Keratinocyte (primary cell): ENCODE data around the gene EIF3L. TPM values are rescaled to one million over a fixed set of nuclear protein-coding genes. Genes with fewer than 3 reads are reported as not detected.

Source experiments
- DNase-seq: peaks from one replicate; pipeline ENCODE4 v3.0.0-alpha.2; 2011; ENCODE audit warnings: low read depth, missing footprints, low spot score
- FAIRE-seq: peaks from 2 replicates; lab custom pipeline; 2011; peaks lifted over from hg19 to GRCh38; lab: Jason Lieb, UNC
- H2AFZ ChIP-seq: 2 replicates; pipeline ENCODE4 v1.6.0; 2012; ENCODE audit warnings: low read length, control low read depth, inconsistent platforms; ENCODE audit not compliant: control insufficient read depth
- H3K27ac ChIP-seq: 2 replicates; pipeline ENCODE4 v1.5.1; 2011; ENCODE audit warnings: low read length; ENCODE audit not compliant: control insufficient read depth, insufficient read depth
- H3K27me3 ChIP-seq: 3 replicates; pipeline ENCODE4 v1.6.0; 2011; ENCODE audit warnings: low read length; ENCODE audit not compliant: control insufficient read depth, insufficient read depth; ENCODE audit errors: extremely low read depth
- H3K36me3 ChIP-seq, 2 experiments: 2 replicates in 1 of 2; 3 replicates in 1 of 2; pipeline ENCODE4 v1.5.1; 2011; ENCODE audit warnings: low read length in 2 of 2, mild to moderate bottlenecking in 1 of 2; ENCODE audit not compliant: control insufficient read depth in 2 of 2, insufficient read depth in 2 of 2; ENCODE audit errors: extremely low read depth in 1 of 2
- H3K4me1 ChIP-seq: 3 replicates; pipeline ENCODE4 v1.5.1; 2011; ENCODE audit warnings: low read length; ENCODE audit not compliant: control insufficient read depth, insufficient read depth; ENCODE audit errors: extremely low read depth
- H3K4me2 ChIP-seq: 3 replicates; pipeline ENCODE4 v1.6.0; 2011; ENCODE audit warnings: low read depth, low read length; ENCODE audit not compliant: control insufficient read depth, insufficient read depth; ENCODE audit errors: extremely low read depth
- H3K4me3 ChIP-seq, 3 experiments: fragments of 200-600 bp in 1 of 3; sonication (generic) in 1 of 3; 2 replicates in 2 of 3; 3 replicates in 1 of 3; pipeline ENCODE4 v1.5.1; 2011 to 2016; ENCODE audit warnings: low read length in 3 of 3, mild to moderate bottlenecking in 3 of 3, control low read depth in 2 of 3, inconsistent platforms in 1 of 3, low read depth in 1 of 3, mixed read lengths in 1 of 3, mixed run types in 1 of 3, moderate library complexity in 1 of 3; ENCODE audit not compliant: control insufficient read depth in 2 of 3, insufficient read depth in 2 of 3; ENCODE audit errors: extremely low read depth in 1 of 3
- H3K79me2 ChIP-seq: 2 replicates; pipeline ENCODE4 v1.6.0; 2012; ENCODE audit warnings: low read length; ENCODE audit not compliant: control insufficient read depth, insufficient read depth
- H3K9ac ChIP-seq: 3 replicates; pipeline ENCODE4 v1.6.0; 2011; ENCODE audit warnings: low read length; ENCODE audit not compliant: control insufficient read depth, insufficient read depth; ENCODE audit errors: extremely low read depth
- H3K9me1 ChIP-seq: 3 replicates; pipeline ENCODE4 v1.6.0; 2011; ENCODE audit warnings: low read length; ENCODE audit not compliant: control insufficient read depth, insufficient read depth; ENCODE audit errors: extremely low read depth
- H3K9me3 ChIP-seq: 2 replicates; pipeline ENCODE4 v1.5.1; 2012; ENCODE audit warnings: low read depth, low read length; ENCODE audit not compliant: control insufficient read depth
- H4K20me1 ChIP-seq: 3 replicates; pipeline ENCODE4 v1.6.0; 2011; ENCODE audit warnings: low read length; ENCODE audit not compliant: control insufficient read depth, insufficient read depth; ENCODE audit errors: extremely low read depth
- EZH2 ChIP-seq: IDR thresholded peaks from one replicate; pipeline ENCODE4 v1.6.1; 2012; ENCODE audit warnings: inconsistent platforms, mild to moderate bottlenecking, low read length, moderate library complexity
- dilution Hi-C: fragments of 300-500 bp; cut with MboI; formaldehyde crosslinking; loops from one replicate; pipeline ENCODE4 v1.7.0; 2020; ENCODE audit warnings: low sequenced_read_pairs; ENCODE audit not compliant: extremely low pct_ligation_motif_present
- polyA plus RNA-seq, 5 experiments: library from polyadenylated mRNA; depleted of rRNA in 3 of 5; stranded (reverse) in 3 of 5; stranded (forward) in 1 of 5; unstranded in 1 of 5; fragments of >200 nt; gene quantifications; 1 replicate in 1 of 5; 2 replicates in 3 of 5; 3 replicates in 1 of 5; pipeline versions ENCODE4 v1.2.1 to v1.2.3, GENCODE V29; 2011 to 2012; ENCODE audit warnings: missing spikeins in 2 of 5, low read depth in 1 of 5, low replicate concordance in 1 of 5
- TF ChIP-seq, protein P1 (sequence below), 3 experiments: IDR thresholded peaks in 1 of 3; conservative IDR thresholded peaks in 1 of 3; optimal IDR thresholded peaks in 1 of 3; 2 replicates in 2 of 3; 3 replicates in 1 of 3; pipeline versions ENCODE3 to v1.5.1; 2011; ENCODE audit warnings: low read length in 3 of 3, mild to moderate bottlenecking in 3 of 3, moderate library complexity in 2 of 3, control low read depth in 1 of 3, inconsistent platforms in 1 of 3; ENCODE audit not compliant: insufficient read depth in 2 of 3; ENCODE audit errors: extremely low read depth in 1 of 3

The EIF3L gene
- polyA plus RNA-seq, 1 donor (not counting 4 experiments of a cell fraction or from before 2014, with no cell fraction given), result 639 TPM

DNA sequence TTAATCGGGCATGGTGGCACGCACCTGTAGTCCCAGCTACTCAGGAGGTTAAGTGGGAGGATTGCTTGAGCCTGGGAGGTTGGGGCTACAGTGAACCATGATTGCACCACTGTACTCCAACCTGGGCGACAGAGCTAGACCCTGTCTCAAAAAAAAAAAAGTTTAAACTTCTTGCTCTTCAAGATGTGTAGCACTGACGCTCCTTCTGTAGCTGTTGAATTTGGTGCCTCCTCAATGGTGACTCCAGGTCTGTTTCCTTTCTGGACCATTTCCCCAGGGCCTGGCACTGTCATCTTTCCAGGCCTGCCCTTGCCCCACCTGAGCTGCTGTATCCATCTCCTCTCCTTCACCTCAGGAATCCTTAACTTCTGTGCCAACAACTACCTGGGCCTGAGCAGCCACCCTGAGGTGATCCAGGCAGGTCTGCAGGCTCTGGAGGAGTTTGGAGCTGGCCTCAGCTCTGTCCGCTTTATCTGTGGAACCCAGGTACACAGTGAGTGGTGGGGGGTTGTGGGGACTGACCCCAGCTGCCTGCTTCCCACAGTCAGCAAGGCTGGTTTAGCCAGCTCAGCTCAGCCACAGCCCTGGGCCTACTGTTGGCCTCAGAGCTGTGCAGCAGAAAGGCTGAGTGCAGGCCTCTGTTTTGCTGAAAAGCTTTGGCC lies 39.4 kb upstream of the EIF3L start:
- Histone ChIP-seq H3K9me3 (no peaks in the 10 kb centered on the region), H4K20me1 (no peaks in the 10 kb centered on the region), H2AFZ (no peak overlapping the region), H3K27me3 (no peaks in the 10 kb centered on the region), H3K4me1 (peaks cover 7% of the 10 kb centered on the region), H3K79me2 (no peaks in the 10 kb centered on the region), H3K9me1 (no peaks in the 10 kb centered on the region), H3K4me2 (no peak overlapping the region), H3K27ac (no peak overlapping the region), H3K4me3 (no peak overlapping the region), H3K9ac (no peak overlapping the region), H3K36me3 (peaks cover 1 to 3% of the 10 kb centered on the region in 2 experiments)
- DNase-seq (no peak), FAIRE-seq (no peak)
- dilution Hi-C loops, result no loop called here
- TF ChIP-seq, protein P1, sequence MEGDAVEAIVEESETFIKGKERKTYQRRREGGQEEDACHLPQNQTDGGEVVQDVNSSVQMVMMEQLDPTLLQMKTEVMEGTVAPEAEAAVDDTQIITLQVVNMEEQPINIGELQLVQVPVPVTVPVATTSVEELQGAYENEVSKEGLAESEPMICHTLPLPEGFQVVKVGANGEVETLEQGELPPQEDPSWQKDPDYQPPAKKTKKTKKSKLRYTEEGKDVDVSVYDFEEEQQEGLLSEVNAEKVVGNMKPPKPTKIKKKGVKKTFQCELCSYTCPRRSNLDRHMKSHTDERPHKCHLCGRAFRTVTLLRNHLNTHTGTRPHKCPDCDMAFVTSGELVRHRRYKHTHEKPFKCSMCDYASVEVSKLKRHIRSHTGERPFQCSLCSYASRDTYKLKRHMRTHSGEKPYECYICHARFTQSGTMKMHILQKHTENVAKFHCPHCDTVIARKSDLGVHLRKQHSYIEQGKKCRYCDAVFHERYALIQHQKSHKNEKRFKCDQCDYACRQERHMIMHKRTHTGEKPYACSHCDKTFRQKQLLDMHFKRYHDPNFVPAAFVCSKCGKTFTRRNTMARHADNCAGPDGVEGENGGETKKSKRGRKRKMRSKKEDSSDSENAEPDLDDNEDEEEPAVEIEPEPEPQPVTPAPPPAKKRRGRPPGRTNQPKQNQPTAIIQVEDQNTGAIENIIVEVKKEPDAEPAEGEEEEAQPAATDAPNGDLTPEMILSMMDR (optimal IDR thresholded peaks at IDR 0.05 in 1 of 3, IDR thresholded peaks at IDR 0.05 in 1 of 3, conservative IDR thresholded peaks at IDR 0.05 in 1 of 3; ENCODE audit: extremely low read depth in 1 of 3, insufficient read depth in 2 of 3, low read length in 3 of 3), result no peak
- TF ChIP-seq EZH2, result no peak

DNA sequence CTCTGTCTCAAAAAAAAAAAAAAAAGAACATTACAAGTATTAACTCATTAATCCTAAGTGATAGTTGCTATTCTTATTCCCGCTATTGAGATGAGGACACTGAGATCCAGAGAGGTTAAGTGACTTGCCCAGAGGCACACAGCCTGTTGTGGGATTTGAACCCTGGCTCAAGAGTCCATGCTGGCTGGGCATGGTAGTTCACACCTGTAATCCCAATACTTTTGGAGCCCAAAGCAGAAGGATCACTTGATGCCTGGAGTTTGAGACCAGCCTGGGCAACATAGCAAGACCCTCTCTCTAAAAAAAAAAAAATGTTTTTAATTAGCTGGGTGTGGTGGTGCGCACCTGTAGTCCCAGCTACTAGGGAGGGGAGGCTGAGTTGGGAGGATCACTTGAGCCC lies 37.4 kb upstream of the EIF3L start:
- Histone ChIP-seq H3K4me3 (no peak overlapping the region), H3K4me1 (peaks cover 4% of the 10 kb centered on the region), H3K9me3 (no peaks in the 10 kb centered on the region), H3K9me1 (no peaks in the 10 kb centered on the region), H3K27me3 (no peaks in the 10 kb centered on the region), H3K27ac (no peak overlapping the region), H3K36me3 (peaks cover 1 to 7% of the 10 kb centered on the region in 2 experiments), H3K79me2 (no peaks in the 10 kb centered on the region), H3K4me2 (no peak overlapping the region), H2AFZ (no peak overlapping the region), H4K20me1 (no peaks in the 10 kb centered on the region), H3K9ac (no peak overlapping the region)
- TF ChIP-seq EZH2, result no peak
- TF ChIP-seq, protein P1 (optimal IDR thresholded peaks at IDR 0.05 in 1 of 3, IDR thresholded peaks at IDR 0.05 in 1 of 3, conservative IDR thresholded peaks at IDR 0.05 in 1 of 3; ENCODE audit: extremely low read depth in 1 of 3, insufficient read depth in 2 of 3, low read length in 3 of 3), result no peak
- dilution Hi-C loops, result no loop called here
- FAIRE-seq, result no peak
- DNase-seq, result no peak
